GM19397 (cell line): ENCODE data around the gene LARGE1.

Experiments used
- ATAC-seq: cut with Tn5 transposase; IDR thresholded peaks from one replicate; pipeline ENCODE4 v1.9.1; 2021; ENCODE audit warnings: mild to moderate bottlenecking, moderate library complexity; ENCODE audit not compliant: unreplicated experiment

The LARGE1 gene

DNA sequence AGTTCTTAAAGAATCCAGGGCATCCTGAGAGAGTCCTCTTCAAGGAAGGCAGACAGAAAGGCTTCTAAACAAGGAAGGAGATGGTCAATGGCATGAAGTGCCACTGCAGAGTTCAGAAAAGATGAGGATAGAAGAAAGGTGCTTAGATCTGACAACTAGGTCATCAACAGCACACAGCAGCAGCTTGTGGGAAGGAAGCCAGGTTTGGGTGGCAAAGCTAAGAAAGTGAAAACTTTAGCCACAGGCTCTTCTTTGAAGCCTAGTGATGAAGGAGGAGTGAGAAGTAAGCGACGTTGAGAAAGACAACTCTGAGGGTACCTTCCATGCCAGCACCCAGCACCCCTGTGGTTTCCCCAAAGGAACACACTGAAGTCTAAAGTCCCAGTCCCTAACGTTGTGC, 92.0 kb downstream of the LARGE1 start:
- ATAC-seq: no peak

DNA sequence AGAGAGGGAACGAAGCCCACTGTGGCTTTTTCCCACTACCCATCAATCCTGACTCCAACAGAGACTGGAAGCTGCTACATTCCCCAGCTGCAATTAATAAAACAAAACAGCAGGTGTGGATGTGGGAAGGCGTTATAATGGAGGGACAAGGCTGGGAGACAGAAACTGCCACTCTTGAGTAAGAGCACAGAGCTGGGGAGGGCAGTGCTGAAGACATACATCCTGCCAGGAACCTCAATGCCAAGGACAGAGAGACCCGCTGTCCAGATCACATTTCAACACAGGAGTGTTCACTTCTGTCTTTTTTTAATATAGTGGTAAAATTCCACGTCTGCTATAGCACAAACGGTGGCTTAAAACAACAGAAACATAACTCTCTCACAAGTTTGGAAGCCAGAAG, 94.5 kb downstream of the LARGE1 start:
- ATAC-seq: no peak

DNA sequence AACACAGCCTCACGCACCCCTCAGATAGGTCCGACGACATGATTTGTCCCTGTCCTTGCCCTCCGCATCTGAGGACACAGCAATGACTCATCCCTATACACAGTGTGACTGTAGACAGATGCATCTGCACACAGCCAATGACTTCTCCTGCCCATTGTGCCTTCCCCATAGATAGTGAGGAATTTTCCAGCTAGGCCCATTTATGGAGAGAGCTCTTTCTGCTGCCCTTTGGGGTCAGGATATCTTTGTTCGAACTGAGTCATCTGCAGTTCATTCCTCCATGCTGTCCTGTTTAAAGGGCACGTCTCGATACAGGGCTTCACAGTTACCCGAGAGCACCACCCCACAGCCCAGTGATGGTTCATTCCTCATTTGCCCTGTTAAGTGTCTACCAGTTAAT, 96.7 kb downstream of the LARGE1 start:
- ATAC-seq: no peak

DNA sequence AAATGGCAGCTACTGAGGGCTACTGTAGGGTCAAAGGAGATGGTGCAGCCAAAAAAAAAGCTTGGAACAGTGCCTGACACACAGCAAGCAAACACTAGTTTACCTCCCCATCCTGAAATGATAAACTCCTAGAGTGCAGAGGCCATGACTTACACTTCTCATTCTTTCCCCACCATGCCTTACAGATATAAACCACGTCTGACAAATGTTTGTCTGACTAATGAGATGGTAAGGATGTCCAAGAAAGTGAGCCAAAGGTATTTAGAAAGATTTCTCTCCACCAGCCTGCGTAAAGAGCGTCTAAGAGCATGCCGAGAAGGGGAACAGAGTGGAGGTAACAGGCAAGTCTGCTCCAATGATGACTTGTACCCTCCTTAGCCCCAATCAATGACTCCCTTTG, 99.0 kb downstream of the LARGE1 start:
- no peak for ATAC-seq

DNA sequence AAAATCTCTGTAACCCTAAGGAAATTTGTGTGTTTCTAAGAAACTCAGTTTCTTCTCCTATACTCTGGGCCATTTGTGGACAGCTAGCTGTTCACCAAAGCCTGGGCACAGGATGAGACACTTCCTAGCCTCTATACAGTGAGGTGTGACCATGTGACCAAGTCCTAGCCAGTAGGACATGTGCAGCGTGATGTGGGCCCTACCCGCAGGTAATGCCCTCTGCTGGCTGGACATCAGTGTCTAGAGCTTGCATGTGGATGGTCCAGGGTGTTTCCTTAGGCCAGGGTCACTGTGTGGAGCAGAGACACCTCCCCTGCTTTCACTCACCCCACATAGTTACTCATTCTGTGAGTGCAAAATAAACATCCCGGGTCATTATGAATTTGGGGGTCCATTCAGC, 100.5 kb downstream of the LARGE1 start:
- ATAC-seq: no peak

DNA sequence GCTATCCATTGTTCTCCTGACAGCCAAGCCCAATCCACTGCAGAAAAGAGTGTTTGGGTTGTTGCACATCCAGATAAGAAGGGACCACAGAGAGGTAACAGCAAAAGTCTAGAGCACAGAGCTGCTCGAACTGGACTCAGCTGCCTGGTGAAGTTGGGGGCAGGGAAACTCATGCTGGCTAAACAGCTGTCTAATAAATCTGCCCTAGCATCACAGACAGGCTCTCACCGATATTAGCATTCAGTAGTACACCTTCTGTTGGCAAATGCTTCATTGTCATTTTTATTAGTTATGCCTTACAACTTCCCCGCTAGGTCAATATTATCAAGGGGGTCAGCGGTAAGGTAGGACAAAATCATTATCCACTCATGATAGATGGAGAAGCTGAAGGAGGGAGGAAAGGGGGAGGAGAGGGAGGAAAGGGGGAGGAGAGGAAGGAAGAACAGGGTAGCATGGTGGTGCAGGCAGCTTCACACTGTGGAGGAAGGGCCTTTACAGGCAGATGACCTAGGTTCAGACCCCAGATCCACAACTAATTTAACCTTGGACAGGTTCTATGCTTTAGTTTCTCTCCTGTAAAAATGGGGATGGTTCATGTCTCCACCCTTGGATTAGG, 102.7 kb downstream of the LARGE1 start:
- no peak for ATAC-seq

DNA sequence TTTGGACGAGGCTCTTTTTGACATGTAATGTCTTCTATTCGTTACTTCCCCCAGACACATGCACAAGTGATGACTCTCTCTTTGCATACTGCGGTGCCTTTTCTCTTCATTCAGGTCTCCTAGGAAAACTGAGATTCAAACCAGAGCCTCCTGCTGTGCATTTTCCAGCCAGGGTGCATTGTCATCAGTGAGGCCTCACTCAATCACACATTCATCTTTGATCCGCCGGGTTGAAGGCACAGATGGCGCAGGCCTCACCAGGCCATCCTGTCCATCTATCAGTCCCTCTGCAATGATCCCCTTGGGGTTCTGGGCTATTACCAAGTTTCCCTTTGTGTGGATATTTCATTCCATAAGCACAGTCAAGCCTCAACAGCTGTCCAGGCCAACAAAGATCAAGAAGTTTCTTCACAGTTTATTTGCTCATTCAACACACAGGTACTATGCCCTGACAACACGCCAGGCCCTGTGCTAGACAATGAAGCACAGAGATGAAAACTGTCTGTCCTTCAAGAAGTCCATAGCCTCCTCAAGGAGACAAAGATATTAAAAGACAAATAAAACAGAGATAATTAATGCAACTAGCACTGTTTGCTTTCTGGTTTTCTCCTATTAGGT, 107.8 kb downstream of the LARGE1 start:
- no peak for ATAC-seq

DNA sequence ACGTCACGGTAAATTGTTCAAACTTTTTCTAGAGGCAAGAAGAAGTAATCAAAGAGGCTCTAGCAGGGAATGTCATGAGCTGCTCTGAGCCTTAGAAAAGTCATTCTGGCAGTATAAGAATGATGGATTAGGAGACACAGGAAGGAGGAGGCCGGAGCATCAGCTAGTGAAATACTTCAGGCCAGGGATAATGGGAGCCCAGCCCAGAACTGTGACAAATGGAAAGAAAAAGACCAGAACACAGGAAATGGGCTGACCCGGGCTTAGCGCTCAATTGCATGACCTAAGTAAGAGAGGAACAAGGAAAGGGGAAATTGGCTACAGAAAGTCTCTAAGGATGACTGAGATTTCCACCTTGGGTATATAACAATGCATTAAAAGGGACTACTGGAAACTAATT, 108.6 kb downstream of the LARGE1 start:
- no peak for ATAC-seq

DNA sequence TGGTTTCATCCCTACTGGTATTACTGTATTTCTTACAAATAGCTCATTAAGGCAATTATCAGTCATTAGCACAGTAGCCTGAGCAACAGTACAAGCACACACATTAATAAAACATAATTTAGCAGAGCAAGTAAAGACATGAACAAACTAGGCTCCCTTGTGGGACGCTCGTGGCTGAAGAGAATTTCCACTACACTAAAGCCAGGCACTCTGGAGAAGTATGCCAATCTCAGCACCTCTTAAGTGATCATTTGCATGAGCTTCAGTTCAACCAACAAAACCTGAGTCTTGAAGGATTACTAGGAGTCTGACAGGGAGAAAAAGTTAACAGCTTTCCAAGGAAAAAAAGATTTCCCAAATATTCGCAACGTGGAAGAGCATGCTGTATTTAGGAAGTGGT, 109.1 kb downstream of the LARGE1 start:
- no peak for ATAC-seq

DNA sequence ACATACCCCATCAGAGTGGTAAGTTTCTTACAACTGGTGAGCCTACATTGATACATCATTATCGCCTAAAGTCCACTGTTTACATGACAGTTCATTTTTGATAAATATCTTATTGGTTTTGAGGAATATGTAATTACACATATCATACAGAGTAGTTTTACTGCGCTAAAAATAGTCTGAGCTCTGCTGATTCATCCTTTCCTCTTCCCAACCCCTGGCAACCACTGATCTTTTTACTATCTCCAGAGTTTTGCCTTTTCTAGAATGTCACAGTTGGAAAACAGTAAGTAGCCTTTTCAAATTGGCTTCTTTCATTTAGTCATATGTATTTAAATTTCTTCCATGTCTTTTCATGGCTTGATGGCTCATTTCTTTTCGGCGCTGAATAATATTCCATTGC, 112.8 kb downstream of the LARGE1 start:
- no peak for ATAC-seq

DNA sequence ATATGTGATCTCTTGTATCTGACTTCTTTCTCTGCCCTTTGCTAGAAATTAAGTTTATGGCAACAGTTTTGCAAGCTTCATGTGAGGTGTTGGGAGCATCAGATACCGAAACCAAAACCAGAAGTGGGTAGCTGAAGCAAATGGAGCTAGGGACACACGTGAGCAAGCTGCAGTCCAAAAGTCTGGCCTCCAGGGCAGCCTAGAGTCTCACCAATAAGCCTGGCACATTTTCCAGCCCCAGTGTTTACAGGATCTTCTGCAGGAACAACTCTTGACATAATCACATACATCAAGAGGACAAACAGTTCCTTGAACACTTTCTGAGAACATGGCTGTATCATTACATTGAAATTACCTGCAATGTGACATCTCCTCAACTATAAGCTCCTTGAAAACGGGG, 114.1 kb downstream of the LARGE1 start:
- no peak for ATAC-seq

DNA sequence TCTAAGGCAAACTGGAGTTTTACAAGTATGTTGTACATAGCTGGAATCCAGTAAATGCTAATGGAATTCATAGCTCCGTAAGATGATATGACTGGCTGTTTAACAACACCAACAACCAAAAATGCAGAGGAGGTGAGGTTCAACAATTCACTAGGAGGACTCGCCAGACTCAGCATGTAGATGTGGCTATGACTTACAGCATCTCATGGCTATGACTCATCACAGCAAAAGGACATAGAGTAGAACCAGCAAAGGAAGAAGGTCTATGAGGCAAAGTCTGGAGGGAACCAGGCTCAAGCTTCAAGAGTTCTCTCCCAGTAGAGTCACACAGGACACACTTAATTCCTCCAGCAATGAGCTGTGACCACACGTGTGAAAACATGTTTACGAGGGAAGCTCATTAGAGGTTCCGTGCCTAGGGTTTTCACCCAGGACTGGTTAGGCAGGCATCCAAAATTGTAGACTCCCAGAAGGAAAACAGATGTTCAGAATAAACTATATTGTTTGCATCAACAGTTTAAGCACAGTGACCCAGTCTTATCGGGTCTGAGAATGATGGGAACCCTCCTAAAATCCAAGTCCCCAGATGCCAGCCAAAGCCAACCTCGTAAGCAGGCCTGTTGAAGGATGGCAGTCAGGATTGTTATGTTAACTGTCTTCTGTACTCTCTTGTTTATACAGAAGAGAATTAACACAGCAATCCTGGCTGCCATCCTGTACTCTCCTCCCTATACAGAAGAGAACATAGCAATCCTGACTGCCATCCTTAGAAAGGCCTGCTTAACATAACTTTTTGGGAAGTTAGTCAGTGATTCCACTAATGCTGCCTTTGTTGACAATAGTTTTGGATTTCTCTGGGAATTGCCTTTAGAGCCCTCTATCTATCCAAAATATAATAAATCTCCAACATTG, 116.6 kb downstream of the LARGE1 start:
- no peak for ATAC-seq

DNA sequence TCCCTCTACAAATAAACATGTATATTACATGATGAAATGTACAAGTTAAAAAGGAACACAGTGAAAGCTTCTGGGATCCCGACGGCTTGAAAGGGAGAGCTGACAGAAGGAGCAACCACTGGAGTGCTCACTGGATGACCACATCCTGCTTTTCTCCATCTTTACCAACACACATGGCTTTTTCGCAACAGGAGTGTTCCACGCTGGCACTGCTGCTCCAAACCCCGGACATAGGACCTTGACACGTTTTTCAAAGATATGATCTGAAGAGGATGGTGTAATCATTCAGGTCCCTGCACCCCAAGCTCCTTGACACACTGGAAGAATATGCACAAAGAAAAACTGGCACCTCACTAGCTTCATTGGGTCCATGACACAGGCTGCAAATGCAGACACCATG, 121.9 kb downstream of the LARGE1 start:
- no peak for ATAC-seq

DNA sequence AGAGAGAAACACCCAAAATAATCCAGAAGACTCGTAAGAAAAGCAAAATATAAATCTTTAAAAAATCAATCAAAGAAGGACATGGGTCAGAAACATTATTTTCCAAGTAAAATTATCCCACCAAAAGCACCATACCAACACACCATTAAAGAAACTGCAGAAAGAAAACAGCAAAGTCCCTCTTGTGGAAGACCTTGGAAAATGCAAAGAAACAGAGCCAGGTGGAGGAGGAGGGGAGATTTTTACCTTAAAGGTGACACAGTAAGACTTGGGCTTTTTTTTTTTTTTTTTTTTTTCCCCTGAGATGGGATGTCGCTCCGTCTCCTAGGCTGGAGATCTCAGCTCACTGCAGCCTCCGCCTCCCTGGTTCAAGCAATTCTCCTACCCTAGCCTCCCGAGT, 123.8 kb downstream of the LARGE1 start:
- ATAC-seq: no peak

DNA sequence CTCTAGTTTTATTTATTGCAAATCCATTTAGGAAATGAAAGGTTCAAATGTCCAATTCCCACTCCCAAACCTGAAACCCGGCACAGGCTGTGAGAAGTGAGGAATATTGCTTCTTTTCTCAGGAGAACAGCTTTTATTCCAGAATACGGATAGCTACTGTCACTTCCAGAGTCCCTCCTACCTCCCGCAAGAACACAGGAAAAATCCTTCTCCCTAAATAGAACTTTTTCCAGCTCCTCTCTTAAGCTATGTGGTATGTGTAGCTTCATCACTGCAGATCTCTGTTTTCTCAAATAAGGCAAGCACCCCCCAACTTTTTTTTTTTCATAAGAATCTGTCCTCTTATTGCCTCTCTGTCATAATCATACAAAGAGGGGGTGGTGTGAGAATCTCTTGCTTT, 126.8 kb downstream of the LARGE1 start:
- ATAC-seq: no peak

DNA sequence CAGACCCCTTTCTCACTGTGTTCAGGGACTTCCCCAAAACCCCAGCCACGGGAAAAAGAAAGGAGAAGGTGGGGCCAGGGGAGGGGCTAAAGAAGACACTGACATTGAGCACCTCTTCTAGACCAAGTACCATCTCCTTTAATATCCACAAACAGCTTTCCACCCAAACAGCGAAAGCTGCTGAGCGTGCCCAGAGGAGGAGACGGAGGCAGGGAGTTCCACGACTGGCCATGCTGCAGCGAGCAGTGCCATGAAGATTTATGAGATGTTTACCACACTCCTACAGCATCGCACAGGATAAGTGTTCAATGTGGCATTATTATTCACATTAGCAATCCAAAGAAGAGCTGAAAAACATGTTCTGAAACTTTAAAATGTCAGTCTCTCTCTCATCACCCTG, 127.4 kb downstream of the LARGE1 start:
- no peak for ATAC-seq

DNA sequence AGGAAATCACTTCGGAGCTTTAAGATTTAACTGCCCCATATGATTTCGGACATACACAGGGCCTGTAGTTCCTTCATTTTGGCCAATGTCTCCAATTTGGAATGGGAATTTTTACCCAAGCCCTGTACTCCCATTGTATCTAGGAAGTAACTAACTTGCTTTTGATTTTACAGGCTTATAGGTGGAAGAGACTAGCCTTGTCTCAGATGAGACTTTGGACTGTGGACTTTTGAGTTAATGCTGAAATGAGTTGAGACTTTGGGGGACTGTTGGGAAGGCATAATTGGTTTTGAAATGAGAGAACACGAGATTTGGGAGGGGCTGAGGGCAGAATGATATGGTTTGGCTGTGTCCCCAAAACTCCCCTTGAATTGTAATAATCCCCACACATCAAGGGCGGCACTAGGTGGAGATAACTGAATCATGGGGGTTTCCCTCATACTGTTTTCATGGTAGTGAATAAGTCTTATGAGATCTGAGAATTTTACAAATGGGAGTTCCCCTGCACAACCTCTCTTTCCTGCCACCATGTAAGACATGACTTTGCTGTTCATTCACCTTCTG, 130.5 kb downstream of the LARGE1 start:
- no peak for ATAC-seq

DNA sequence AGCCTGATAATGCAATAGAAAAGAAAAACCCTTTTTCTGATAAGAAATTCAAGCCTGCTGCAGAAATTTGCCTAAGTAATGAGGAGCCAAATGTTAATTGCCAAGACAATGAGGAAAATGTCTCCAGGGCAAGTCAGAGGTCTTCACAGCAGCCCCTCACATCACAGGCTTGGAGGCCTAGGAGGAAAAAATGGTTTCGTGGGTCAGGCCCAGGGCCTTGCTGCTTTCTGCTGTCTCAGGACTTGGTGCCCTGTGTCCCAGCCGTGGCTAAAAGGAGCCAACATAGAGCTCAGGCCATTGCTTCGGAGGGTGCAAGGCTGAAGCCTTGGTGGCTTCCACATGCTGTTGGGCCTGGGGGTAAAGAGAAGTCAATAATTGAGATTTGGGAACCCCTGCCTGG, 131.3 kb downstream of the LARGE1 start:
- no peak for ATAC-seq

DNA sequence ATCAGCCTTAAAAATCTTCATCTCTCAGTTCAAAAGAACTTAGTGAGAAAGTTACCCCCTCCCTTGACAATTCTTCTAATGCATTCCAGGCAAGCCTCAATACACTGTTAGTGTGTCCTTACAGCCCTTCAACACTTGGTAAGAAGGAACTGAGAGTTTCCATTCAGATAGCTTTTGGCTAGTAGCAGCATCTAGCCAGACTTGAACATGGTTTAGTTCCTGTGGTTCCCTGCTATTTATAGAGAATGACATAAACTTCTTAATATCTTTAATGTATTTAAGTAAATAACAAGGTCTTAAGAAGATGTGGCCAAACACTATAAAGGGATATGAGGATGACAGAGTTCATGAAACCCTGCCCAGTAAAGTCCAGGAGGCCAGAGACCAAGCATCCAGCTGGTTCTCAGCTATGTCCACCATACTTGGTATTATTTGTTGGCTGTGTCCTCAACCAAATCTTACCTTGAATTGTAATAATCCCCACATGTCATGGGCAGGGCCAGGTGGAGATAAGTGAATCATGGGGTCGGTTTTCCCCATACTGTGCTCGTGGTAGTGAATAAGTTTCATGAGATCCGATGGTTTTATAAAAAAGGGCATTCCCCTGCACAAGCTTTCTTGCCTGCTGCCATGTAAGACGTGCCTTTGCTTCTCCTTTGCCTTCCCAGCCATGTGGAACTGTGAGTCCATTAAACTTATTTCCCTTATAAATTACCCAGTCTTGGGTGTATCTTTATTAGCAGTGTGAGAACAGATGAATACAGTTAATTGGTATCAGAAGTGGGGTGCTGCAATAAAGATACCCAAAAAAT, 132.4 kb downstream of the LARGE1 start:
- ATAC-seq: no peak

DNA sequence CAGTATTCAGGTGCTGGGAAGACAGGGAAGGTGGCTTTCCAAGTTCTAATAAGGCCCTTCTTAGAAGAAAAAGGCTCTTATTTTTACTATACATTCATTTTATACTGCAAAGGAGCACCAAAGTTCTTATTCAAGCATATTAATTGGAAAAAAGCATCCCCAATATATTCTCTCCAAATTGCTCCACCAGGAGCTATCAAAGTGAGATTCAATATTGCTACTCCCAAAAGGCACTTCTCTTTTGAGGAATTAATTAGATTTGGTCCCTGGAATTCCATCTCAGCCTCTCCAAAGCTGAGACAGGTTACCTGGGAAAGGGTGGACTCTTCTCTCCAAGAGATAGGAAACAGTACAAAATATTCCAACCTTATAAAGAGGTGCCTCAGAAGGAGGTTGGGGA, 134.1 kb downstream of the LARGE1 start:
- ATAC-seq: no peak
